ENCODE measurements around the gene DGKZ.

DNA sequence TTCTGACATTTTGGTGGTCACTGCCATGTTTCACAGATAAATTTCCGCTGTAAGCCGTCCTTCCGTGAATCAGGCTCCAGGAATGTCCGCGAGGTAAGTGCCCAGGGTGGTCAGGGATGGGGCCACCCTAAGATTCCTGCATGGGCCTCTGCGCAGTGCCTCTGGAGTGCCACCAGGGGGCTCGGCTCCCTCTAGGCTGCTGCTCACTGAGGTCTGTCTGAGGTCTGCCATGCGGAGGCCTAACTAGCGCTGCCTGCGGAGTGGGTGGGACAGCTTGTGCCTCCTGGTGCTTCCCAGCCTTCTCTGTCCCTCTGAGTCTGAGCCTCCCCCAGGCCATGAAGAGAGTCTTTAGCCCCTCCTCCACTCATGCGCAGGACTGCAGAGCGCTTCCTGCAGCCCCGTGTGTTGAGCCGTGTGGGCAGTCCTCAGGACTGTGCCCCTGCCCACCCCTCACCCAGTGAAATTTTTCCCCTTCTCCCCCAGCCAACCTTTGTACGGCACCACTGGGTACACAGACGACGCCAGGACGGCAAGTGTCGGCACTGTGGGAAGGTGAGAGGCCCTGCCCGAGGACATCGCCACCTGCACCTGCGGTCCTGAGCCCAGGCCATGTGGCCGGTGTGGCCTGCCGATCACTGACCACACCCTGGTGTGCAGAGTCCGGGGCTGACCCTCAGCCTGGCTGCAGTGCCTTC is 22.3 kb downstream of the DGKZ start:
- TF ChIP-seq CTCF (IDR thresholded peaks at IDR 0.05) (peak; percentile 62 to 77 (median 68)), POLR2A (IDR thresholded peaks at IDR 0.05) (no peak), EP300 (IDR thresholded peaks at IDR 0.05) (no peak)
